Measurements from ENCODE around the gene MCRIP2. TPM values are rescaled to one million over a fixed set of nuclear protein-coding genes. Genes with fewer than 3 reads are reported as not detected.
A peak's percentile ranks its signal among the peaks of the same experiment; 100 is the strongest.

MCRIP2 gene
- total and polyA plus RNA-seq, 9 of the 15 experiments (the other 6 are each of a cell fraction or from before 2014, with no cell fraction given), result 0.80 to 120 (median 35.2) TPM

GRCh38 chr16:679814-680624 lies 38.4 kb downstream of the MCRIP2 start, which contains the start of gene STUB1 (continued):
- TF ChIP-seq ZBTB2 (IDR thresholded peaks at IDR 0.05) (0 out of 2 replicates have a peak, but pooled peaks have one; percentile 62), ZNF384 (IDR thresholded peaks at IDR 0.05; ENCODE audit: low read depth, low read length) (no peak), ZFP30 (CRISPR knock-in tag; IDR thresholded peaks at IDR 0.05; ENCODE audit: borderline replicate concordance) (no peak), SMAD1 (IDR thresholded peaks at IDR 0.05; ENCODE audit: low read depth, low read length, partially characterized antibody) (no peak), E2F6 (IDR thresholded peaks at IDR 0.05; ENCODE audit: borderline replicate concordance in 1 of 2, extremely low read depth in 1 of 2, insufficient read depth in 1 of 2, insufficient read length in 1 of 2, low read depth in 1 of 2, low read length in 1 of 2, poor library complexity in 1 of 2, severe bottlenecking in 1 of 2) (peak; percentile 26 to 53), HMGN3 (IDR thresholded peaks at IDR 0.05; ENCODE audit: borderline replicate concordance, extremely low read depth, insufficient read length, low read depth, low read length) (peak; percentile 34), ZBTB49 (CRISPR knock-in tag; IDR thresholded peaks at IDR 0.05; ENCODE audit: borderline replicate concordance) (no peak), HMGXB4 (CRISPR knock-in tag; IDR thresholded peaks at IDR 0.05) (no peak), ELK3 (CRISPR knock-in tag; IDR thresholded peaks at IDR 0.05) (no peak), MAFF (IDR thresholded peaks at IDR 0.05; ENCODE audit: low read length) (no peak), ZFX (CRISPR knock-in tag; IDR thresholded peaks at IDR 0.05) (peak; percentile 68), ZNF79 (CRISPR knock-in tag; IDR thresholded peaks at IDR 0.05; ENCODE audit: low read depth) (no peak), CLOCK (CRISPR knock-in tag; IDR thresholded peaks at IDR 0.05; ENCODE audit: borderline replicate concordance) (no peak), NELFE (IDR thresholded peaks at IDR 0.05; ENCODE audit: insufficient read depth, insufficient read length) (no peak)
